Measurements from ENCODE around the gene PDK4. TPM values are rescaled to one million over a fixed set of nuclear protein-coding genes. Genes with fewer than 3 reads are reported as not detected.
A peak's percentile ranks its signal among the peaks of the same experiment; 100 is the strongest.

The PDK4 gene
- total and polyA plus RNA-seq, 9 of the 15 experiments (the other 6 are each of a cell fraction or from before 2014, with no cell fraction given): 0.03 to 0.24 (median 0.08) TPM; not detected in 2

DNA sequence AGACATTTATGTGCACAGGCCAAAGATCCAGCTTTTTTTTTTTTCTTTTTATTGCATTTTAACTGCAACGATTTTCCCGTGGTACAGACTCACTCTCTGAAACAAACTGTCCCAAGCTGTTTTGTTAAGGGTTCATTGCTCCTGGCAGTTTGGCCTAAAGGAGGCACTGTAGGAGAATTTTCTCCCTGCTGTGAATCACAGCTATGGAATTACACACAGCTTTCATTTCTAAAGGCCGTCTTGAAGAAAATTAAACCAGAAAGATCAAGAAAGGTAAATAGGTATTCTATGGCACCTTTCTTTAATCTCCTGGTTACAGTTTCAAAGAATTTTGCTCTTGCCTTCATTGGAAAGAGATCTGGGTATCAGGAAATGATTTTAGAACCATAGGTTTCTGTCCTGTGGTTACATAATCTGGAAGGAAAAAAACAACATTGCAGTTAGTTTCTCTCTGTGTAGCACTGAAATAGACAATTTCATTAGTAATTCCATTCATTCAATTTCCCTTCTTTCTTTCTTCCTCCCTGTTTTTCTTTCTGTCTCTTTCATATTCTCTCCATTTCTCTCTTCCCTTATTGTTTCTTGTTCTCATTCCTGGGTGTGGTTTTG, 51.2 kb downstream of the PDK4 start (continued):
- TF ChIP-seq, protein P1, sequence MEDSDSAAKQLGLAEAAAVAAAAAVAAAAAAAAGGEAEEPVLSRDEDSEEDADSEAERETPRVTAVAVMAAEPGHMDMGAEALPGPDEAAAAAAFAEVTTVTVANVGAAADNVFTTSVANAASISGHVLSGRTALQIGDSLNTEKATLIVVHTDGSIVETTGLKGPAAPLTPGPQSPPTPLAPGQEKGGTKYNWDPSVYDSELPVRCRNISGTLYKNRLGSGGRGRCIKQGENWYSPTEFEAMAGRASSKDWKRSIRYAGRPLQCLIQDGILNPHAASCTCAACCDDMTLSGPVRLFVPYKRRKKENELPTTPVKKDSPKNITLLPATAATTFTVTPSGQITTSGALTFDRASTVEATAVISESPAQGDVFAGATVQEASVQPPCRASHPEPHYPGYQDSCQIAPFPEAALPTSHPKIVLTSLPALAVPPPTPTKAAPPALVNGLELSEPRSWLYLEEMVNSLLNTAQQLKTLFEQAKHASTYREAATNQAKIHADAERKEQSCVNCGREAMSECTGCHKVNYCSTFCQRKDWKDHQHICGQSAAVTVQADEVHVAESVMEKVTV (CRISPR knock-in tag; IDR thresholded peaks at IDR 0.05): peak; percentile 56; the same call in 1 of the 2 replicates
- TF ChIP-seq RAD21 (CRISPR knock-in tag; conservative IDR thresholded peaks at IDR 0.05 in 1 of 2, IDR thresholded peaks at IDR 0.05 in 1 of 2): peak; percentile 82 to 88
- TF ChIP-seq ZNF75A (CRISPR knock-in tag; IDR thresholded peaks at IDR 0.05): no peak
- peak; percentile 48 for TF ChIP-seq FOSL1 (tag; conservative IDR thresholded peaks at IDR 0.05)
- TF ChIP-seq TRIM28 (IDR thresholded peaks at IDR 0.05): no peak
- no peak for TF ChIP-seq HIVEP1 (CRISPR knock-in tag; IDR thresholded peaks at IDR 0.05)
- TF ChIP-seq SMC3 (conservative IDR thresholded peaks at IDR 0.05; ENCODE audit: insufficient read depth, low read depth, low read length): peak; percentile 22; the same call in 1 of the 2 replicates
- TF ChIP-seq, protein P2, sequence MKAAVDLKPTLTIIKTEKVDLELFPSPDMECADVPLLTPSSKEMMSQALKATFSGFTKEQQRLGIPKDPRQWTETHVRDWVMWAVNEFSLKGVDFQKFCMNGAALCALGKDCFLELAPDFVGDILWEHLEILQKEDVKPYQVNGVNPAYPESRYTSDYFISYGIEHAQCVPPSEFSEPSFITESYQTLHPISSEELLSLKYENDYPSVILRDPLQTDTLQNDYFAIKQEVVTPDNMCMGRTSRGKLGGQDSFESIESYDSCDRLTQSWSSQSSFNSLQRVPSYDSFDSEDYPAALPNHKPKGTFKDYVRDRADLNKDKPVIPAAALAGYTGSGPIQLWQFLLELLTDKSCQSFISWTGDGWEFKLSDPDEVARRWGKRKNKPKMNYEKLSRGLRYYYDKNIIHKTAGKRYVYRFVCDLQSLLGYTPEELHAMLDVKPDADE (conservative IDR thresholded peaks at IDR 0.05; ENCODE audit: control insufficient read depth, low read depth, low read length): no peak
- TF ChIP-seq, protein P3, sequence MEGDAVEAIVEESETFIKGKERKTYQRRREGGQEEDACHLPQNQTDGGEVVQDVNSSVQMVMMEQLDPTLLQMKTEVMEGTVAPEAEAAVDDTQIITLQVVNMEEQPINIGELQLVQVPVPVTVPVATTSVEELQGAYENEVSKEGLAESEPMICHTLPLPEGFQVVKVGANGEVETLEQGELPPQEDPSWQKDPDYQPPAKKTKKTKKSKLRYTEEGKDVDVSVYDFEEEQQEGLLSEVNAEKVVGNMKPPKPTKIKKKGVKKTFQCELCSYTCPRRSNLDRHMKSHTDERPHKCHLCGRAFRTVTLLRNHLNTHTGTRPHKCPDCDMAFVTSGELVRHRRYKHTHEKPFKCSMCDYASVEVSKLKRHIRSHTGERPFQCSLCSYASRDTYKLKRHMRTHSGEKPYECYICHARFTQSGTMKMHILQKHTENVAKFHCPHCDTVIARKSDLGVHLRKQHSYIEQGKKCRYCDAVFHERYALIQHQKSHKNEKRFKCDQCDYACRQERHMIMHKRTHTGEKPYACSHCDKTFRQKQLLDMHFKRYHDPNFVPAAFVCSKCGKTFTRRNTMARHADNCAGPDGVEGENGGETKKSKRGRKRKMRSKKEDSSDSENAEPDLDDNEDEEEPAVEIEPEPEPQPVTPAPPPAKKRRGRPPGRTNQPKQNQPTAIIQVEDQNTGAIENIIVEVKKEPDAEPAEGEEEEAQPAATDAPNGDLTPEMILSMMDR (IDR thresholded peaks at IDR 0.05 in 2 of 3, conservative IDR thresholded peaks at IDR 0.05 in 1 of 3; ENCODE audit: insufficient read depth in 2 of 3, low read depth in 1 of 3, low read length in 3 of 3): peak; percentile 39 to 68 (median 40); a peak in 4 of 6 replicates

All from K562 (cell line).